GM10248 (cell line): ENCODE data around the gene STIL.

Source experiments
- CTCF ChIA-PET: fragments of 300-600 bp; sonication (Branson Sonifier 250); formaldehyde crosslinking; extraction: SDS; loops from one replicate; lab custom pipeline; 2021; ENCODE audit warnings: antibody characterized with exemption; lab: Yijun Ruan, JAX
- POLR2A ChIA-PET: fragments of 350-650 bp; sonication (Branson Sonifier 250); formaldehyde crosslinking; extraction: SDS; loops from one replicate; lab custom pipeline; 2020; ENCODE audit warnings: antibody characterized with exemption; lab: Yijun Ruan, JAX
- DNase-seq: peaks from one replicate; pipeline ENCODE4 v3.0.0; 2012; ENCODE audit errors: extremely low spot score
- CTCF ChIP-seq: IDR thresholded peaks from 2 replicates; pipeline ENCODE4 v1.5.1; 2012; ENCODE audit warnings: mild to moderate bottlenecking, low read depth; ENCODE audit errors: extremely low read depth, missing control alignments, control extremely low read depth

STIL gene

GRCh38 chr1:47224676-47225399, 89.1 kb downstream of the STIL start:
- CTCF ChIA-PET: no interaction called here
- POLR2A ChIA-PET: no interaction called here
- TF ChIP-seq CTCF: no peak
- DNase-seq: no peak

- TF ChIP-seq CTCF: no peak
- POLR2A ChIA-PET: no interaction called here
- DNase-seq: no peak
- CTCF ChIA-PET: no interaction called here
These were observed 89.8 kb downstream of the STIL start for GRCh38 chr1:47223921-47224675.

- no peak for TF ChIP-seq CTCF
- CTCF ChIA-PET: no interaction called here
- POLR2A ChIA-PET: no interaction called here
- no peak for DNase-seq
These were observed 90.6 kb downstream of the STIL start for GRCh38 chr1:47223174-47223920.

- POLR2A ChIA-PET: no interaction called here
- TF ChIP-seq CTCF: no peak
- no peak for DNase-seq
- CTCF ChIA-PET: interaction anchor here (1.1 to 3.4 kb wide), 4 partner anchors 15 to 43 kb away, joined by 3 to 14 read pairs (median 8); no protein-coding TSS in a partner anchor
These were observed 91.5 kb downstream of the STIL start for GRCh38 chr1:47222476-47222875.

- POLR2A ChIA-PET: no interaction called here
- no peak for DNase-seq
- TF ChIP-seq CTCF: no peak
- CTCF ChIA-PET: interaction anchor here (3.4 kb wide), 1 partner anchor 17 kb away, joined by 14 read pairs; no protein-coding TSS in a partner anchor
These were observed 94.2 kb downstream of the STIL start for GRCh38 chr1:47219590-47220220.

GRCh38 chr1:47219001-47219400, 94.9 kb downstream of the STIL start:
- ChIA-PET POLR2A (no interaction called here), CTCF (no interaction called here)
- TF ChIP-seq CTCF: no peak

More at GRCh38 chr1:47219001-47219400, 94.9 kb downstream of the STIL start:
- DNase-seq: no peak
